ENCODE results near the gene RBBP5. TPM values are rescaled to one million over a fixed set of nuclear protein-coding genes. Genes with fewer than 3 reads are reported as not detected.
"Not testable (repeated sequence)": the region's sequence is repeated elsewhere in the genome, so short reads cannot be mapped to it uniquely, and the experiment has no call there.

Gene RBBP5
- total and polyA plus RNA-seq, 2 donors: 7.8 to 15.2 TPM

DNA sequence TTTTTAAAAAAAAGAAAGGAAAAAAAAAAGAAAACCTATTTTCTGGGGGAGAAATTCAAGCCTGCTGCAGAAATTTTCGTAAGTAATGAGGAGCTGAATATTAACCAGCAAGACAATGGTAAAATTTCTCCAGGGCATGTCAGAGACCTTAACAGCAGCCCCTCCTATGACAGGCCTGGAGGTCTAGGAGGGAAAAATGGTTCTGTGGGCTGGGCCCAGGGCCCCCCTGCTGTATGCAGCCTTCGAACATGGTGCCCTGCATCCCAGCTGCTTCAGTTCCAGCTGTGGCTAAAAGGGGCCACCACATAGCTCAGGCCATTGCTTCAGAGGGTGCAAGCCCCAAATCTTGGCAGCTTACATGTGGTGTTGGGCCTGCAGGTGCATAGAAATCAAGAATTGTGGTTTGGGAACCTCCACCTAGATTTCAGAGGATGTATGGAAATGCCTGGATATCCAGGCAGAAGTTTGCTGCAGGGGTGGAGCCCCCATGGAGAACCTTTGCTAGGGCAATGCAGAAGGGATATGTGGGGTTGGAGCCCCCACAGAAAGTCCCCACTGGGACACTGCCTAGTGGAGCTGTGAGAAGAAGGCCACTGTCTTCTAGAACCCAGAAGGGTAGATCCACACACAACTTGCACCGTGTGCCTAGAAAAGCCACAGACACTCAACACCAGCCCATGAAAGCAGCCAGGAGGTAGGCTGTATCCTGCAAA lies 34.0 kb upstream of the RBBP5 start:
- WGBS: 99% methylated on average over 3 of the region's 3 CpGs
- peaks cover 52 to 60% of the 10 kb centered on the region in 2 donors for H3K36me3 ChIP-seq (ENCODE audit: control insufficient read depth in 2 of 2, insufficient read depth in 2 of 2, low read length in 1 of 2)
- not testable (repeated sequence) for H3K27ac ChIP-seq (ENCODE audit: low read depth in 1 of 2, low read length in 1 of 2); DNase-seq (ENCODE audit: low read depth in 6 of 9, low spot score in 9 of 9); H3K27me3 ChIP-seq (ENCODE audit: control insufficient read depth in 2 of 2, insufficient read depth in 1 of 2, low read length in 1 of 2); H3K4me1 ChIP-seq (ENCODE audit: control insufficient read depth in 2 of 2, insufficient read depth in 2 of 2, low read length in 2 of 2); H3K4me3 ChIP-seq (ENCODE audit: low read length in 2 of 2)
- peaks cover 8 to 14% of the 10 kb centered on the region in 2 donors for H3K9me3 ChIP-seq (ENCODE audit: control insufficient read depth in 2 of 2, insufficient read depth in 1 of 2, low read length in 1 of 2)

DNA sequence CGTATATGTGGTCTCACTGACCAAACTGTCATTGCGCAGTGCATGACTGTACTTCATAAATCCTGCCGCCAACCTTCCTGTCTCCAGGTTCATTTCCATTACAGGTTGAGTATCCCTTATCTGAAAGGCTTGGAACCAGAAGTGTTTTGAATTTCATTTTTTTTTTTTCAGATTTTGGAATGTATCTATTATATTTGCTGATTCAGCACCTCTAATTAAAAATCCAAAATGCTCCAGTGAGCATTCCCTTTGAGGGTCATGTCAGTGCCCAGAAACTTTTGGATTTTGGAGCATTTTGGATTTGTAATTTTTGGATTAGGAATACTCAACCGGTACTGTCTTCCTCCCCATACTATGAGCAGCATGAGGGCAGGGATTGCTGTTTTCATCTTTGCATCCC lies 30.7 kb upstream of the RBBP5 start:
- Histone ChIP-seq H3K4me1 (ENCODE audit: control insufficient read depth in 2 of 2, insufficient read depth in 2 of 2, low read length in 2 of 2) (no peaks in the 10 kb centered on the region), H3K27me3 (ENCODE audit: control insufficient read depth in 2 of 2, insufficient read depth in 1 of 2, low read length in 1 of 2) (no peaks in the 10 kb centered on the region)
- WGBS: 97% methylated on average over 4 of the region's 4 CpGs

DNA sequence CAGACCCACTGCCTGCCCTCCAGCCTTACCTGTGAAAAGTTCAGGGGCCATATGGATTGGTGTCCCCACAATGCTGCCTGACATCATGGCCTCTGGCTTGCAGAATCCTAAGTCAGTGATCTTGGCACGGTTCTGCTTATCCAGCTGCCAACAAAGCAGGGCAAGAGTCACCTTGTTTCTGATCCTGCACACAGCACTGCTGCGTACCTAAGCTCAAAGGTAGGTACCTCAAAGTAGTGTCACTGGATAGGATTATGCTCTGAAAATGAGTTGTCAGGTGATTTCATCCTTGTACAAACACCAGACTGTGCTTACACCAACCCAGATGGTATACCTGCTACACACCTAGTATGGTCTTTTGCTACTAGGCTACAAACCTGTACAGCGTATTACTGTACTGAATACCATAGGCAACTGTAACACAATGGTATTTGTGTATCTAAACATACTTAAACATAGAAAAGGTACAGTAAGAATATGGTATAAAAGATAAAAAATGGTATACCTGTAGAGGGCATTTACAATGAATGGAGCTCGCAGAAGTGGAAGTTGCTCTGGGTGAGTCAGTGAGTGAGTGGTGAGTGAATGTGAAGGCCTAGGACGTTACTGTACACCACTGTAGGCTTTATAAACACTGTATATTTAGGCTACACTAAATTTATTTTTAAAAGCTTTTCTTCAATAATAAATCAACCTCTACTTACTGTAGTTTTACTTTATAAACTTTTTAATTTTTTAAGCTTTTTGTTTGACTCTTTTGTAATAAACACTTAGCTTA lies 29.1 kb upstream of the RBBP5 start:
- no peak overlapping the region for H3K4me3 ChIP-seq (ENCODE audit: low read length in 2 of 2)
- DNase-seq (ENCODE audit: low read depth in 6 of 9, low spot score in 9 of 9): no peak
- no peaks in the 10 kb centered on the region for H3K4me1 ChIP-seq (ENCODE audit: control insufficient read depth in 2 of 2, insufficient read depth in 2 of 2, low read length in 2 of 2)
- peaks cover 2 to 9% of the 10 kb centered on the region in 2 donors for H3K9me3 ChIP-seq (ENCODE audit: control insufficient read depth in 2 of 2, insufficient read depth in 1 of 2, low read length in 1 of 2)
- no peak overlapping the region for H3K27ac ChIP-seq (ENCODE audit: low read depth in 1 of 2, low read length in 1 of 2)
- 98% methylated on average over 5 of the region's 5 CpGs for WGBS
- H3K27me3 ChIP-seq (ENCODE audit: control insufficient read depth in 2 of 2, insufficient read depth in 1 of 2, low read length in 1 of 2): no peaks in the 10 kb centered on the region
- peaks cover 26 to 31% of the 10 kb centered on the region in 2 donors for H3K36me3 ChIP-seq (ENCODE audit: control insufficient read depth in 2 of 2, insufficient read depth in 2 of 2, low read length in 1 of 2)

More for the DNA sequence above, 30.7 kb upstream of the RBBP5 start:
- Histone ChIP-seq H3K4me3 (ENCODE audit: low read length in 2 of 2) (no peak overlapping the region), H3K36me3 (ENCODE audit: control insufficient read depth in 2 of 2, insufficient read depth in 2 of 2, low read length in 1 of 2) (peaks cover 36 to 37% of the 10 kb centered on the region in 2 donors), H3K27ac (ENCODE audit: low read depth in 1 of 2, low read length in 1 of 2) (no peak overlapping the region), H3K9me3 (ENCODE audit: control insufficient read depth in 2 of 2, insufficient read depth in 1 of 2, low read length in 1 of 2) (peaks cover 8 to 14% of the 10 kb centered on the region in 2 donors)
- no peak for DNase-seq (ENCODE audit: low read depth in 6 of 9, low spot score in 9 of 9)

DNA sequence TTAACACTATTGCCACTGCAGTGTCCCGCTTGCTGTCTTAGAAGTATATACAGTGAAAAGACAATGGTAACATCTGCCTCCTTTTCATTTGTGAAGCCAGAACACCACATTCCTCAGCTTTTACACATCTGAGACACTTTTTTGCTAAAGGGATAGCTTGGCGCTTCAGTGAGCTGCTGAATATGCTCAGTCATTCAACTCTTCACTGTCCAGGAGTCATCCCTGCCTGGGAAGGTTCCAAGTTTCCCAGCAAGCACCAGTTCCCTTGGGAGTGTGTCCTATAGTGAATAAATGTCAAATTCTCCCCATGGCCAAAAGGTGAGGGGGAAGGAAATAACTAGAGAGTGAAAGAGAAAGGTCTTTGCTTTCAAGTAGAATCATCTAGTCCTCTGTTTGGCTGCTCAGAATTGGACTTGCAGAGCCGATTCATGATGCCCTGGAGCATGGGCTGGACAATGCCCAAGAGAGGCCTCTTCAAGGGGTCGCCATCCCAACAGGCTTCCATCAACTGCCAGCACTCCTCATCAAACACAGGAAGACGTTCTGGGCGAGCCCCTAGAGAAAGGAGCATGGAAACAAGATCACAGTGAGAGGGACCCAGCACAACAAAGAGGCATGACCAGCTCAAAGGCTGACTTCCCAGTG lies 25.5 kb upstream of the RBBP5 start:
- 96% methylated on average over 6 of the region's 6 CpGs for WGBS
- DNase-seq (ENCODE audit: low read depth in 6 of 9, low spot score in 9 of 9): no peak
- no peak overlapping the region for H3K4me3 ChIP-seq (ENCODE audit: low read length in 2 of 2)
- H3K36me3 ChIP-seq (ENCODE audit: control insufficient read depth in 2 of 2, insufficient read depth in 2 of 2, low read length in 1 of 2): peaks cover 16 to 23% of the 10 kb centered on the region in 2 donors
- H3K4me1 ChIP-seq (ENCODE audit: control insufficient read depth in 2 of 2, insufficient read depth in 2 of 2, low read length in 2 of 2): no peaks in the 10 kb centered on the region
- H3K27ac ChIP-seq (ENCODE audit: low read depth in 1 of 2, low read length in 1 of 2): no peak overlapping the region
- H3K27me3 ChIP-seq (ENCODE audit: control insufficient read depth in 2 of 2, insufficient read depth in 1 of 2, low read length in 1 of 2): no peaks in the 10 kb centered on the region
- no peaks in the 10 kb centered on the region for H3K9me3 ChIP-seq (ENCODE audit: control insufficient read depth in 2 of 2, insufficient read depth in 1 of 2, low read length in 1 of 2)

DNA sequence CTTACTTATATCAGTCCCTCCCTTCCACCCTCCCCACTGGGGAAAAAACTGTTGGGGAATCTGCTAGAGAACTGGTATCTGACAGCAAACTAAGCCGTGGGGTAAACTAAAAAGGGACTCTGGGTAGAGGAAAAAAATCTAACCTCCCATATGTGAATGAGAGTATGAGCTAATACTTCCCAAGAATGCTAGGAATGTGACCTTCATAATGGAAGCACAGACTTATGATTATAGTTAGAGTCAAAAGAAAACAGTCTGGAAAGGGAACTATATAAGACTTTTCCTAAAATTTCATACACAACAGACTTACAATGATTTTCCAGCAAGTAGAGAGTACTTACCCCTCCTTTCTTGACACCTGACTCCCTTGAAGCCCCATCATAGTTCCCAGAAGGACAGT lies 23.0 kb upstream of the RBBP5 start:
- Histone ChIP-seq H3K4me1 (ENCODE audit: control insufficient read depth in 2 of 2, insufficient read depth in 2 of 2, low read length in 2 of 2) (no peaks in the 10 kb centered on the region), H3K27me3 (ENCODE audit: control insufficient read depth in 2 of 2, insufficient read depth in 1 of 2, low read length in 1 of 2) (no peaks in the 10 kb centered on the region), H3K4me3 (ENCODE audit: low read length in 2 of 2) (no peak overlapping the region), H3K27ac (ENCODE audit: low read depth in 1 of 2, low read length in 1 of 2) (no peak overlapping the region), H3K36me3 (ENCODE audit: control insufficient read depth in 2 of 2, insufficient read depth in 2 of 2, low read length in 1 of 2) (peaks cover 16 to 20% of the 10 kb centered on the region in 2 donors), H3K9me3 (ENCODE audit: control insufficient read depth in 2 of 2, insufficient read depth in 1 of 2, low read length in 1 of 2) (no peaks in the 10 kb centered on the region)
- WGBS: 93% methylated on average over 1 of the region's 1 CpG
- no peak for DNase-seq (ENCODE audit: low read depth in 6 of 9, low spot score in 9 of 9)

DNA sequence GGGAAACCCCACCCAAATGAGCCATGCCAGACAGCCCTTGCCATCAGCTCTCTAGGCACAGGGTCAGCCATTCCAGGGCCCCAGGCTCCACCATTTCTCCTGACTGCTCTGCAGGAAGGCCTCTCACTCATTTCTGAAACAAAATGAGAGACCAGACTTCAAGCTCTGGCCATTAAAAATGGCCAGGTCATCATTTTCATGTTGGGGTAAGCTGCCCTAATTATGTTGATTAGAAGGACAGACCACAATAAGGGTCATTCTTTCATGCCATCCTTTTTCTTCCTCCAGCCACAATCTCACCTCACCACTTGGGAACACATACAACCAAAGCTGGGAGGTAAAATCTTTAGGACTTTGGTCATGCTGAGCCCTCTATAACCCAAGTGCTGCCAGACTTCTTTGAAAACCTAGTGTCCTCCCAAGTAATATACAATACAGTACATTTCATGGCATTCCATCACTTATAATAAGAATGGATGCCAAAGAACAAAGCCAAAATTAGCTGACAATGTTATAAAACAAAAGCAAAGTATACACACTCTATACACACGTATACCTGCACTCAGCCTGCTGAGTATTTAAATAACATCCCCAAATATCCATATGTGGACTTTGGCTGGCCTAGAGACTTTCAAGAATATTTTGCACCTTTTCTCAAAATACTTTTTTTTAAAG lies 22.4 kb upstream of the RBBP5 start:
- H3K4me3 ChIP-seq (ENCODE audit: low read length in 2 of 2): no peak overlapping the region
- no peaks in the 10 kb centered on the region for H3K27me3 ChIP-seq (ENCODE audit: control insufficient read depth in 2 of 2, insufficient read depth in 1 of 2, low read length in 1 of 2)
- peaks cover 16 to 20% of the 10 kb centered on the region in 2 donors for H3K36me3 ChIP-seq (ENCODE audit: control insufficient read depth in 2 of 2, insufficient read depth in 2 of 2, low read length in 1 of 2)
- no peak overlapping the region for H3K27ac ChIP-seq (ENCODE audit: low read depth in 1 of 2, low read length in 1 of 2)
- H3K4me1 ChIP-seq (ENCODE audit: control insufficient read depth in 2 of 2, insufficient read depth in 2 of 2, low read length in 2 of 2): no peaks in the 10 kb centered on the region
- DNase-seq (ENCODE audit: low read depth in 6 of 9, low spot score in 9 of 9): no peak
- no peaks in the 10 kb centered on the region for H3K9me3 ChIP-seq (ENCODE audit: control insufficient read depth in 2 of 2, insufficient read depth in 1 of 2, low read length in 1 of 2)
- WGBS: 96% methylated on average over 1 of the region's 1 CpG

DNA sequence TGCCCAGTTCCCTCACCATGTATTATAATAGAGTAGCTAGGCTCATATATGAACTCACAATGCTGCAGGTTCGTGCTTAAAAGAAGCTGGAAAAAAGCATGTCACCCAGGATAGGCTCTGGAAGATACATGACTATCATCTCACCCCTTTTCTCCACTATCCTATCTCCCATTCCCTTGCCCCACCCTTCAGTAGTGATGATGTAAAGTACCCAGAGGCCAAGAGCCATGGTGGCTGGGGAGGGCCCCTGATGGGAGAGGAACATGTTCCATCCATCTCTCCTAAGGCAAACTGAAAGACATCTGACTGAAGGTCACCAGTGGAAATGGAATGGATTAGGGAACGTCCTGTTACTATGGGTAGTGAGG lies 20.3 kb upstream of the RBBP5 start:
- Histone ChIP-seq H3K27ac (ENCODE audit: low read depth in 1 of 2, low read length in 1 of 2) (no peak overlapping the region), H3K4me1 (ENCODE audit: control insufficient read depth in 2 of 2, insufficient read depth in 2 of 2, low read length in 2 of 2) (no peaks in the 10 kb centered on the region), H3K36me3 (ENCODE audit: control insufficient read depth in 2 of 2, insufficient read depth in 2 of 2, low read length in 1 of 2) (peaks cover 5 to 7% of the 10 kb centered on the region in 2 donors), H3K9me3 (ENCODE audit: control insufficient read depth in 2 of 2, insufficient read depth in 1 of 2, low read length in 1 of 2) (no peaks in the 10 kb centered on the region), H3K27me3 (ENCODE audit: control insufficient read depth in 2 of 2, insufficient read depth in 1 of 2, low read length in 1 of 2) (no peaks in the 10 kb centered on the region), H3K4me3 (ENCODE audit: low read length in 2 of 2) (no peak overlapping the region)
- 75% methylated on average over 2 of the region's 2 CpGs for WGBS
- DNase-seq (ENCODE audit: low read depth in 6 of 9, low spot score in 9 of 9): no peak

DNA sequence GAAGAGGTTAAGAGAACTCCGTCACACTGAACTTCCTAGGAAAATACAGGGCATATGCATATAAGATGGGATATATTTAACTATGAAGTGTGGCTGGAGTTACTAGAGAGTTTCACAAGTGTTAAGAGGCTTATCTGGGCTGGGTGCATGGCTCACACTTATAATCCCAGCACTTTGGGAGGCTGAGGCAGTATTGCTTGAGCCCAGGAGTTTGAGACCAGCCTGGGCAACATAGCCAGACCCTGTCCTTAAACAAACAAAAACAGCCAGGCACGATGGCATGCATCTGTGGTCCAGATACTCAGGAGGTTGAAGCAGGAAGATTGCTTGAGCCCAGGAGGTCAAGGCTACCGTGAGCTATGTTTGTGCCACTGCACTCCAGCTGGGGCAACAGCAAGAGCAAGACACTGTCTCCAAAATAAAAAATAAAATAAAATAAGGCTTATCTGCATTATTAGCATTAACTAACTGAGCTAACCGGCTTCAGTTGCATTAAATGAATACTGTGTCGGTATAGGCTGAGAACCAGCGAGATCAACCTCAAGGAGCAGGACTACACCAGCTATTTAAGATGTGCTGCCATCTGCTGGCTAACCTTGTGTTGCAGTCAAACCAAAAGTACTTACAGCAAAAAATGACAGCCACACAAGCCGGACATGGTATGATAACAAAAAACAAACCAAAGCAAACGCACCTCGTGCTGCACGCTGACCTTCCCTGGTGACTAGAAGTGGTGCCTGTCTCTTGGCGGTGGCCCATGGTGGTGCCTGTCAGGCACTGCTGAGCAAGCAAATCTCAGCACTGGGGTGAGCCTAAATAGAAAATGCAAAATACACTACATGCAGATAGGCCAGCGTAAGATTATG lies 19.7 kb upstream of the RBBP5 start:
- 30% methylated on average over 12 of the region's 12 CpGs for WGBS
- Histone ChIP-seq H3K36me3 (ENCODE audit: control insufficient read depth in 2 of 2, insufficient read depth in 2 of 2, low read length in 1 of 2) (peaks cover 0 to 4% of the 10 kb centered on the region in 2 donors), H3K27ac (ENCODE audit: low read depth in 1 of 2, low read length in 1 of 2) (no peak overlapping the region), H3K4me1 (ENCODE audit: control insufficient read depth in 2 of 2, insufficient read depth in 2 of 2, low read length in 2 of 2) (no peaks in the 10 kb centered on the region), H3K9me3 (ENCODE audit: control insufficient read depth in 2 of 2, insufficient read depth in 1 of 2, low read length in 1 of 2) (no peaks in the 10 kb centered on the region), H3K4me3 (ENCODE audit: low read length in 2 of 2) (no peak overlapping the region), H3K27me3 (ENCODE audit: control insufficient read depth in 2 of 2, insufficient read depth in 1 of 2, low read length in 1 of 2) (no peaks in the 10 kb centered on the region)
- DNase-seq (ENCODE audit: low read depth in 6 of 9, low spot score in 9 of 9): peak; percentile 44 to 88 (median 72)

Measured in thymus (tissue), 11 donors.